ENCODE data around the gene MRC1. TPM values are rescaled to one million over a fixed set of nuclear protein-coding genes. Genes with fewer than 3 reads are reported as not detected.
A peak's percentile ranks its signal among the peaks of the same experiment; 100 is the strongest.

Gene MRC1
- total and polyA plus RNA-seq, 3 donors from 2014 or later: 17.3 to 29.5 (median 20.4) TPM

GRCh38 chr10:17811146-17811865 is 2.2 kb downstream of the MRC1 start:
- peaks cover 15% of the 10 kb centered on the region for H3K4me1 ChIP-seq
- H3K9me3 ChIP-seq: no peaks in the 10 kb centered on the region
- TF ChIP-seq CTCF (IDR thresholded peaks at IDR 0.05) (no peak), POLR2A (IDR thresholded peaks at IDR 0.05) (no peak)
- 57 to 59% methylated on average over 4 of the region's 4 CpGs for WGBS, 2 donors
- H3K27ac ChIP-seq: peak overlapping the region in 1 of 2 donors; percentile 25
- H3K36me3 ChIP-seq (ENCODE audit: low read depth, missing control alignments): no peaks in the 10 kb centered on the region
- no peak overlapping the region for H3K4me3 ChIP-seq
- no peaks in the 10 kb centered on the region for H3K27me3 ChIP-seq
- peak; percentile 63 for DNase-seq
- intact Hi-C loops (cut with DNase I; ENCODE audit: low total_unique reads): no loop called here

GRCh38 chr10:17814973-17815372 is 5.8 kb downstream of the MRC1 start:
- Histone ChIP-seq H3K9me3 (no peaks in the 10 kb centered on the region), H3K4me1 (peaks cover 3% of the 10 kb centered on the region), H3K27me3 (no peaks in the 10 kb centered on the region), H3K27ac (no peak overlapping the region), H3K4me3 (no peak overlapping the region), H3K36me3 (ENCODE audit: low read depth, missing control alignments) (no peaks in the 10 kb centered on the region)
- 51 to 61% methylated on average over 5 of the region's 5 CpGs for WGBS, 2 donors
- no peak for TF ChIP-seq POLR2A (IDR thresholded peaks at IDR 0.05)
- TF ChIP-seq CTCF (IDR thresholded peaks at IDR 0.05): no peak
- intact Hi-C loops (cut with DNase I; ENCODE audit: low total_unique reads): no loop called here
- no peak for DNase-seq

- H3K27ac ChIP-seq: no peak overlapping the region
Measured at GRCh38 chr10:17816199-17816598, 7.1 kb downstream of the MRC1 start.

GRCh38 chr10:17817316-17817715 is 8.2 kb downstream of the MRC1 start:
- H3K9me3 ChIP-seq: no peaks in the 10 kb centered on the region
- 75 to 93% methylated on average over 1 of the region's 1 CpG for WGBS, 2 donors
- DNase-seq: no peak
- no peaks in the 10 kb centered on the region for H3K36me3 ChIP-seq (ENCODE audit: low read depth, missing control alignments)
- no peaks in the 10 kb centered on the region for H3K4me1 ChIP-seq
- no peak overlapping the region for H3K4me3 ChIP-seq
- intact Hi-C loops (cut with DNase I; ENCODE audit: low total_unique reads): no loop called here
- no peak overlapping the region for H3K27ac ChIP-seq
- TF ChIP-seq CTCF (IDR thresholded peaks at IDR 0.05) (no peak), POLR2A (IDR thresholded peaks at IDR 0.05) (no peak)
- no peaks in the 10 kb centered on the region for H3K27me3 ChIP-seq

More at GRCh38 chr10:17816199-17816598, 7.1 kb downstream of the MRC1 start:
- Histone ChIP-seq H3K9me3 (no peaks in the 10 kb centered on the region), H3K27me3 (no peaks in the 10 kb centered on the region), H3K4me3 (no peak overlapping the region), H3K4me1 (peaks cover 3% of the 10 kb centered on the region), H3K36me3 (ENCODE audit: low read depth, missing control alignments) (no peaks in the 10 kb centered on the region)
- 89 to 91% methylated on average over 7 of the region's 7 CpGs for WGBS, 2 donors
- DNase-seq: no peak
- intact Hi-C loops (cut with DNase I; ENCODE audit: low total_unique reads): no loop called here
- no peak for TF ChIP-seq CTCF (IDR thresholded peaks at IDR 0.05)
- no peak for TF ChIP-seq POLR2A (IDR thresholded peaks at IDR 0.05)

- DNase-seq: no peak
- no peak for TF ChIP-seq CTCF (IDR thresholded peaks at IDR 0.05)
- H3K4me1 ChIP-seq: no peaks in the 10 kb centered on the region
- H3K27ac ChIP-seq: no peak overlapping the region
- WGBS, 2 donors: 68 to 75% methylated on average over 3 of the region's 3 CpGs
- H3K4me3 ChIP-seq: no peak overlapping the region
- intact Hi-C loops (cut with DNase I; ENCODE audit: low total_unique reads): no loop called here
- no peaks in the 10 kb centered on the region for H3K36me3 ChIP-seq (ENCODE audit: low read depth, missing control alignments)
- no peaks in the 10 kb centered on the region for H3K27me3 ChIP-seq
- no peaks in the 10 kb centered on the region for H3K9me3 ChIP-seq
Measured at GRCh38 chr10:17817790-17818189, 8.6 kb downstream of the MRC1 start.

Measured in testis (tissue), 3 donors.